ENCODE measurements around the gene IFNB1.
A peak's percentile ranks its signal among the peaks of the same experiment; 100 is the strongest.

IFNB1 gene

GRCh38 chr9:21056931-21057330 lies 20.8 kb downstream of the IFNB1 start:
- TF ChIP-seq SP1 (IDR thresholded peaks at IDR 0.05), result no peak
- no peak for TF ChIP-seq BHLHE40 (IDR thresholded peaks at IDR 0.05; ENCODE audit: borderline replicate concordance)
- TF ChIP-seq LEF1 (IDR thresholded peaks at IDR 0.05; ENCODE audit: borderline replicate concordance), result no peak
- TF ChIP-seq ZNF384 (IDR thresholded peaks at IDR 0.05), result no peak
- TF ChIP-seq ARNT (IDR thresholded peaks at IDR 0.05), result no peak
- TF ChIP-seq PKNOX1 (IDR thresholded peaks at IDR 0.05), result no peak
- TF ChIP-seq FOXK2 (IDR thresholded peaks at IDR 0.05), result no peak
- TF ChIP-seq FOXA1 (IDR thresholded peaks at IDR 0.05), result no peak
- TF ChIP-seq HDGF (IDR thresholded peaks at IDR 0.05; ENCODE audit: borderline replicate concordance), result no peak
- TF ChIP-seq FOXM1 (IDR thresholded peaks at IDR 0.05; ENCODE audit: borderline replicate concordance), result no peak
- no peak for TF ChIP-seq CTBP1 (IDR thresholded peaks at IDR 0.05; ENCODE audit: borderline replicate concordance)
- no peak for TF ChIP-seq ELF4 (IDR thresholded peaks at IDR 0.05)
- no peak for TF ChIP-seq TARDBP (IDR thresholded peaks at IDR 0.05)
- TF ChIP-seq NFRKB (IDR thresholded peaks at IDR 0.05), result no peak
- no peak for TF ChIP-seq SUZ12 (IDR thresholded peaks at IDR 0.05)
- TF ChIP-seq L3MBTL2 (conservative IDR thresholded peaks at IDR 0.05), result no peak
- ChIA-PET CTCF (no interaction called here), POLR2A (no interaction called here)
- no peak for DNase-seq (ENCODE audit: extremely low spot score)

- ChIA-PET CTCF (no interaction called here), POLR2A (no interaction called here)
- no peak for TF ChIP-seq NFRKB (IDR thresholded peaks at IDR 0.05)
- TF ChIP-seq BHLHE40 (IDR thresholded peaks at IDR 0.05; ENCODE audit: borderline replicate concordance), result no peak
- TF ChIP-seq FOXK2 (IDR thresholded peaks at IDR 0.05), result no peak
- TF ChIP-seq HDGF (IDR thresholded peaks at IDR 0.05; ENCODE audit: borderline replicate concordance), result no peak
- TF ChIP-seq FOXM1 (IDR thresholded peaks at IDR 0.05; ENCODE audit: borderline replicate concordance), result no peak
- TF ChIP-seq FOXA1 (IDR thresholded peaks at IDR 0.05), result no peak
- TF ChIP-seq LEF1 (IDR thresholded peaks at IDR 0.05; ENCODE audit: borderline replicate concordance), result no peak
- TF ChIP-seq ELF4 (IDR thresholded peaks at IDR 0.05), result no peak
- TF ChIP-seq ZNF384 (IDR thresholded peaks at IDR 0.05), result no peak
- no peak for TF ChIP-seq PKNOX1 (IDR thresholded peaks at IDR 0.05)
- no peak for TF ChIP-seq L3MBTL2 (conservative IDR thresholded peaks at IDR 0.05)
- TF ChIP-seq CTBP1 (IDR thresholded peaks at IDR 0.05; ENCODE audit: borderline replicate concordance), result no peak
- no peak for TF ChIP-seq TARDBP (IDR thresholded peaks at IDR 0.05)
- no peak for TF ChIP-seq SP1 (IDR thresholded peaks at IDR 0.05)
- no peak for TF ChIP-seq ARNT (IDR thresholded peaks at IDR 0.05)
- no peak for TF ChIP-seq SUZ12 (IDR thresholded peaks at IDR 0.05)
- DNase-seq (ENCODE audit: extremely low spot score), result no peak
Measured at GRCh38 chr9:21053851-21054250, 23.9 kb downstream of the IFNB1 start.

- POLR2A ChIA-PET, result no interaction called here
- no peak for DNase-seq (ENCODE audit: extremely low spot score)
- TF ChIP-seq BHLHE40 (IDR thresholded peaks at IDR 0.05; ENCODE audit: borderline replicate concordance), result no peak
- TF ChIP-seq PKNOX1 (IDR thresholded peaks at IDR 0.05), result peak; percentile 35; the same call in 1 of the 2 replicates
- CTCF ChIA-PET, result no interaction called here
Measured at GRCh38 chr9:21047281-21047691, 30.5 kb downstream of the IFNB1 start.

- DNase-seq (ENCODE audit: extremely low spot score), result no peak
- TF ChIP-seq BHLHE40 (IDR thresholded peaks at IDR 0.05; ENCODE audit: borderline replicate concordance) (no peak), SUZ12 (IDR thresholded peaks at IDR 0.05) (no peak), FOXK2 (IDR thresholded peaks at IDR 0.05) (no peak), LEF1 (IDR thresholded peaks at IDR 0.05; ENCODE audit: borderline replicate concordance) (no peak), FOXA1 (IDR thresholded peaks at IDR 0.05) (no peak), FOXM1 (IDR thresholded peaks at IDR 0.05; ENCODE audit: borderline replicate concordance) (no peak), ZNF384 (IDR thresholded peaks at IDR 0.05) (no peak), PKNOX1 (IDR thresholded peaks at IDR 0.05) (no peak), TARDBP (IDR thresholded peaks at IDR 0.05) (no peak), SP1 (IDR thresholded peaks at IDR 0.05) (no peak), ARNT (IDR thresholded peaks at IDR 0.05) (no peak), NFRKB (IDR thresholded peaks at IDR 0.05) (no peak), HDGF (IDR thresholded peaks at IDR 0.05; ENCODE audit: borderline replicate concordance) (no peak), L3MBTL2 (conservative IDR thresholded peaks at IDR 0.05) (no peak), ELF4 (IDR thresholded peaks at IDR 0.05) (no peak), CTBP1 (IDR thresholded peaks at IDR 0.05; ENCODE audit: borderline replicate concordance) (no peak)
- ChIA-PET CTCF (no interaction called here), POLR2A (no interaction called here)
Measured at GRCh38 chr9:21043841-21044240, 33.9 kb downstream of the IFNB1 start.

- POLR2A ChIA-PET, result no interaction called here
- no peak for DNase-seq (ENCODE audit: extremely low spot score)
- CTCF ChIA-PET, result no interaction called here
- TF ChIP-seq TARDBP (IDR thresholded peaks at IDR 0.05) (no peak), SP1 (IDR thresholded peaks at IDR 0.05) (no peak), ZNF384 (IDR thresholded peaks at IDR 0.05) (no peak), NFRKB (IDR thresholded peaks at IDR 0.05) (no peak), SUZ12 (IDR thresholded peaks at IDR 0.05) (no peak), LEF1 (IDR thresholded peaks at IDR 0.05; ENCODE audit: borderline replicate concordance) (no peak), ELF4 (IDR thresholded peaks at IDR 0.05) (no peak), BHLHE40 (IDR thresholded peaks at IDR 0.05; ENCODE audit: borderline replicate concordance) (no peak)
Measured at GRCh38 chr9:21042466-21042865, 35.3 kb downstream of the IFNB1 start.

- TF ChIP-seq L3MBTL2 (conservative IDR thresholded peaks at IDR 0.05) (no peak), ELF4 (IDR thresholded peaks at IDR 0.05) (no peak), ZNF384 (IDR thresholded peaks at IDR 0.05) (no peak), FOXM1 (IDR thresholded peaks at IDR 0.05; ENCODE audit: borderline replicate concordance) (no peak), FOXA1 (IDR thresholded peaks at IDR 0.05) (no peak), ARNT (IDR thresholded peaks at IDR 0.05) (no peak), PKNOX1 (IDR thresholded peaks at IDR 0.05) (no peak), SP1 (IDR thresholded peaks at IDR 0.05) (no peak), FOXK2 (IDR thresholded peaks at IDR 0.05) (no peak), CTBP1 (IDR thresholded peaks at IDR 0.05; ENCODE audit: borderline replicate concordance) (no peak), NFRKB (IDR thresholded peaks at IDR 0.05) (no peak), LEF1 (IDR thresholded peaks at IDR 0.05; ENCODE audit: borderline replicate concordance) (no peak), TARDBP (IDR thresholded peaks at IDR 0.05) (no peak), SUZ12 (IDR thresholded peaks at IDR 0.05) (no peak), HDGF (IDR thresholded peaks at IDR 0.05; ENCODE audit: borderline replicate concordance) (no peak), BHLHE40 (IDR thresholded peaks at IDR 0.05; ENCODE audit: borderline replicate concordance) (no peak)
- no peak for DNase-seq (ENCODE audit: extremely low spot score)
- POLR2A ChIA-PET, result no interaction called here
- CTCF ChIA-PET, result interaction anchor here (0.7 kb wide), 1 partner anchor 188 kb away, joined by 3 read pairs; no protein-coding TSS in a partner anchor
Measured at GRCh38 chr9:21039302-21039701, 38.4 kb downstream of the IFNB1 start.

Data from HEK293T (cell line).